Muscle of back (tissue), 11 donors: ENCODE results near the gene PPP1R12B. TPM values are rescaled to one million over a fixed set of nuclear protein-coding genes. Genes with fewer than 3 reads are reported as not detected.
"Not testable (repeated sequence)": the region's sequence is repeated elsewhere in the genome, so short reads cannot be mapped to it uniquely, and the experiment has no call there.

Source experiments
- DNase-seq, 3 donors: peaks; one replicate each; pipeline versions ENCODE4 v3.0.0 to v3.0.0-alpha.2; 2013
- polyA plus RNA-seq, 10 donors: library from polyadenylated mRNA; unstranded; fragments of 120-200 nt; gene quantifications; one replicate each; pipeline ENCODE4 v1.2.1, GENCODE V29; 2013; ENCODE audit not compliant: insufficient read length in 10 of 10

Gene PPP1R12B
- polyA plus RNA-seq, 10 donors, result 50.0 to 108 (median 81.2) TPM

GRCh38 chr1:202479661-202480060 is 131.2 kb downstream of the PPP1R12B start:
- DNase-seq, result not testable (repeated sequence)

GRCh38 chr1:202480640-202481039 is 132.1 kb downstream of the PPP1R12B start:
- DNase-seq, result not testable (repeated sequence)

- not testable (repeated sequence) for DNase-seq
Measured at GRCh38 chr1:202483362-202483761, 134.9 kb downstream of the PPP1R12B start.

GRCh38 chr1:202484032-202484431 is 135.5 kb downstream of the PPP1R12B start:
- not testable (repeated sequence) for DNase-seq

GRCh38 chr1:202484820-202485219 is 136.3 kb downstream of the PPP1R12B start:
- not testable (repeated sequence) for DNase-seq

- not testable (repeated sequence) for DNase-seq
Measured at GRCh38 chr1:202488178-202488649, 139.7 kb downstream of the PPP1R12B start.

GRCh38 chr1:202489101-202489500 is 140.6 kb downstream of the PPP1R12B start:
- peak in 1 of 3 donors; percentile 56 for DNase-seq

- not testable (repeated sequence) for DNase-seq
Measured at GRCh38 chr1:202493112-202493511, 144.6 kb downstream of the PPP1R12B start.

- DNase-seq, result no peak
Measured at GRCh38 chr1:202498542-202498941, 150.0 kb downstream of the PPP1R12B start.

GRCh38 chr1:202499997-202500396 is 151.5 kb downstream of the PPP1R12B start:
- not testable (repeated sequence) for DNase-seq

GRCh38 chr1:202501281-202501680 is 152.8 kb downstream of the PPP1R12B start:
- DNase-seq, result peak; percentile 22 to 46 (median 43)

- DNase-seq, result peak; percentile 10 to 43 (median 41)
Measured at GRCh38 chr1:202505356-202505755, 156.9 kb downstream of the PPP1R12B start.

GRCh38 chr1:202505880-202506575 is 157.5 kb downstream of the PPP1R12B start:
- peak; percentile 67 to 86 (median 72) for DNase-seq

- DNase-seq, result not testable (repeated sequence)
Measured at GRCh38 chr1:202508863-202509262, 160.4 kb downstream of the PPP1R12B start.

- not testable (repeated sequence) for DNase-seq
Measured at GRCh38 chr1:202513875-202514274, 165.4 kb downstream of the PPP1R12B start.

GRCh38 chr1:202516434-202516877 is 168.0 kb downstream of the PPP1R12B start:
- no peak for DNase-seq

GRCh38 chr1:202517146-202517545 is 168.6 kb downstream of the PPP1R12B start:
- DNase-seq, result not testable (repeated sequence)

GRCh38 chr1:202518180-202518579 is 169.7 kb downstream of the PPP1R12B start:
- DNase-seq, result not testable (repeated sequence)

- DNase-seq, result not testable (repeated sequence)
Measured at GRCh38 chr1:202518905-202519304, 170.4 kb downstream of the PPP1R12B start.

GRCh38 chr1:202520129-202520856 is 171.8 kb downstream of the PPP1R12B start:
- DNase-seq, result peak in 1 of 3 donors; percentile 60

- not testable (repeated sequence) for DNase-seq
Measured at GRCh38 chr1:202520857-202521216, 172.3 kb downstream of the PPP1R12B start.

- not testable (repeated sequence) for DNase-seq
Measured at GRCh38 chr1:202521484-202521883, 173.0 kb downstream of the PPP1R12B start.

- DNase-seq, result no peak
Measured at GRCh38 chr1:202521886-202522285, 173.4 kb downstream of the PPP1R12B start.
